ENCODE measurements around the gene HNF1B. TPM values are rescaled to one million over a fixed set of nuclear protein-coding genes. Genes with fewer than 3 reads are reported as not detected.
A peak's percentile ranks its signal among the peaks of the same experiment; 100 is the strongest.
"Not testable (repeated sequence)": the region's sequence is repeated elsewhere in the genome, so short reads cannot be mapped to it uniquely, and the experiment has no call there.

HNF1B gene
- total RNA-seq, 6 experiments from 2014 or later, result 5.2 to 7.0 (median 5.7) TPM

- no peaks in the 10 kb centered on the region for H3K27me3 ChIP-seq
- H3K9me3 ChIP-seq, result no peaks in the 10 kb centered on the region
- WGBS (ENCODE audit: insufficient coverage, low coverage, low lambda C conversion rate, missing lambda C conversion rate), result 93% methylated on average over 3 of the region's 3 CpGs
- peaks cover 0 to 12% (median 3%) of the 10 kb centered on the region in 4 donors for H3K4me1 ChIP-seq
- no peak overlapping the region for H3K27ac ChIP-seq
- H3K36me3 ChIP-seq, result no peaks in the 10 kb centered on the region
- no peak for TF ChIP-seq POLR2A (IDR thresholded peaks at IDR 0.05)
- H3K4me3 ChIP-seq, result no peak overlapping the region
- no peak for ATAC-seq
- no peak for DNase-seq
- intact Hi-C loops (cut with DNase I), result no loop called here
These were observed 62.9 kb downstream of the HNF1B start for GRCh38 chr17:37682007-37682406.

- H3K27ac ChIP-seq; ATAC-seq; intact Hi-C loops (cut with DNase I); H3K27me3 ChIP-seq; H3K4me3 ChIP-seq; DNase-seq; H3K9me3 ChIP-seq; H3K36me3 ChIP-seq: not testable (repeated sequence)
- 93% methylated on average over 2 of the region's 2 CpGs for WGBS (ENCODE audit: insufficient coverage, low coverage, low lambda C conversion rate, missing lambda C conversion rate)
- peaks cover 0 to 30% (median 10%) of the 10 kb centered on the region in 4 donors for H3K4me1 ChIP-seq
These were observed 64.9 kb downstream of the HNF1B start for GRCh38 chr17:37679995-37680394.

- Histone ChIP-seq H3K4me3 (no peak overlapping the region), H3K27ac (no peak overlapping the region), H3K36me3 (no peaks in the 10 kb centered on the region), H3K27me3 (no peaks in the 10 kb centered on the region), H3K9me3 (no peaks in the 10 kb centered on the region), H3K4me1 (peaks cover 0 to 23% (median 8%) of the 10 kb centered on the region in 4 donors)
- DNase-seq, result no peak
- no peak for TF ChIP-seq CTCF (IDR thresholded peaks at IDR 0.05)
- no peak for TF ChIP-seq POLR2A (IDR thresholded peaks at IDR 0.05)
- no peak for ATAC-seq
- intact Hi-C loops (cut with DNase I), result no loop called here
- WGBS (ENCODE audit: insufficient coverage, low coverage, low lambda C conversion rate, missing lambda C conversion rate), result 89% methylated on average over 1 of the region's 1 CpG
These were observed 66.8 kb downstream of the HNF1B start for GRCh38 chr17:37678036-37678435.

- peak overlapping the region; percentile 56 to 93 (median 82) for H3K27ac ChIP-seq
- peaks cover 0 to 23% (median 8%) of the 10 kb centered on the region in 4 donors for H3K4me1 ChIP-seq
- 89% methylated on average over 1 of the region's 1 CpG for WGBS (ENCODE audit: insufficient coverage, low coverage, low lambda C conversion rate, missing lambda C conversion rate)
- ATAC-seq (no peak), DNase-seq (no peak)
- H3K4me3 ChIP-seq, result no peak overlapping the region
- H3K9me3 ChIP-seq, result no peaks in the 10 kb centered on the region
- intact Hi-C loops (cut with DNase I), result no loop called here
- TF ChIP-seq CTCF (IDR thresholded peaks at IDR 0.05) (no peak), POLR2A (IDR thresholded peaks at IDR 0.05) (no peak)
- H3K36me3 ChIP-seq, result no peaks in the 10 kb centered on the region
- H3K27me3 ChIP-seq, result no peaks in the 10 kb centered on the region
These were observed 67.8 kb downstream of the HNF1B start for GRCh38 chr17:37677021-37677420.

- TF ChIP-seq POLR2A (IDR thresholded peaks at IDR 0.05) (peak; percentile 26), CTCF (IDR thresholded peaks at IDR 0.05) (no peak)
- H3K36me3 ChIP-seq, result no peaks in the 10 kb centered on the region
- intact Hi-C loops (cut with DNase I), result no loop called here
- H3K4me3 ChIP-seq, result no peak overlapping the region
- H3K27me3 ChIP-seq, result no peaks in the 10 kb centered on the region
- peak; percentile 72 to 76 (median 75) for ATAC-seq
- peak overlapping the region; percentile 56 to 93 (median 82) for H3K27ac ChIP-seq
- no peaks in the 10 kb centered on the region for H3K9me3 ChIP-seq
- WGBS (ENCODE audit: insufficient coverage, low coverage, low lambda C conversion rate, missing lambda C conversion rate), result 13% methylated on average over 6 of the region's 7 CpGs
- DNase-seq, result peak; percentile 63 to 76 (median 71)
- peaks cover 0 to 23% (median 8%) of the 10 kb centered on the region in 4 donors for H3K4me1 ChIP-seq
These were observed 68.5 kb downstream of the HNF1B start for GRCh38 chr17:37676115-37676925.

Data from right lobe of liver (tissue), 6 donors.